IMR-90 (cell line): ENCODE results near the gene CIBAR2. TPM values are rescaled to one million over a fixed set of nuclear protein-coding genes. Genes with fewer than 3 reads are reported as not detected.
A peak's percentile ranks its signal among the peaks of the same experiment; 100 is the strongest.

Experiments
- ATAC-seq: fragments of 200-7000 bp; cut with Tn5 transposase; 2 replicates; pipeline ENCODE4 v1.9.1; 2020; ENCODE audit warnings: low read depth, mild to moderate bottlenecking, moderate library complexity
- BruUV-seq: library from RNA; stranded (reverse); fragments of 400-500 nt; replicated peaks from 2 replicates; lab custom pipeline; 2021; lab: Mats Ljungman, UMichigan
- CTCF ChIA-PET: fragments of 300-600 bp; formaldehyde crosslinking; extraction: SDS; loops from one replicate; lab custom pipeline; 2021; ENCODE audit warnings: antibody characterized with exemption; lab: Yijun Ruan, JAX
- POLR2A ChIA-PET: fragments of 300-600 bp; sonication (Branson Sonifier 250); formaldehyde crosslinking; loops from one replicate; lab custom pipeline; 2022; ENCODE audit warnings: antibody characterized with exemption; ENCODE audit not compliant: unreplicated experiment; lab: Charles Lee
- DNase-seq: peaks from one replicate; pipeline ENCODE4 v3.0.0; 2013
- H2AFZ ChIP-seq: replicated peaks from 2 replicates; pipeline ENCODE3; 2013; ENCODE audit warnings: low read length, mild to moderate bottlenecking; ENCODE audit not compliant: poor library complexity
- H2AK5ac ChIP-seq: 2 replicates; pipeline ENCODE4 v1.6.1; 2013; ENCODE audit warnings: low read depth, low read length, inconsistent platforms
- H2AK9ac ChIP-seq: replicated peaks from 2 replicates; pipeline ENCODE3; 2013; ENCODE audit warnings: mild to moderate bottlenecking, low read depth, low read length, moderate library complexity; ENCODE audit not compliant: poor library complexity
- H2BK120ac ChIP-seq: 2 replicates; pipeline ENCODE4 v1.6.1; 2013; ENCODE audit warnings: low read depth, low read length, inconsistent platforms
- H2BK15ac ChIP-seq: 3 replicates; pipeline ENCODE4 v1.6.1; 2013; ENCODE audit warnings: low read depth, low read length, inconsistent platforms
- H2BK20ac ChIP-seq: 2 replicates; pipeline ENCODE4 v1.6.1; 2013; ENCODE audit warnings: low read depth, mild to moderate bottlenecking, inconsistent platforms, low read length, moderate library complexity
- H2BK5ac ChIP-seq: 2 replicates; pipeline ENCODE4 v1.6.1; 2013; ENCODE audit warnings: mild to moderate bottlenecking, low read depth, low read length, inconsistent platforms; ENCODE audit not compliant: poor library complexity, severe bottlenecking
- H3K14ac ChIP-seq: replicated peaks from 2 replicates; pipeline ENCODE4 v1.6.1; 2013; ENCODE audit warnings: low read depth, low read length, inconsistent platforms
- H3K18ac ChIP-seq: 2 replicates; pipeline ENCODE4 v1.6.1; 2013; ENCODE audit warnings: low read depth, low read length, control low read depth
- H3K23ac ChIP-seq: 2 replicates; pipeline ENCODE4 v1.6.1; 2013; ENCODE audit warnings: low read depth, low read length, inconsistent platforms
- H3K27ac ChIP-seq: 2 replicates; pipeline ENCODE4 v1.5.1; 2013; ENCODE audit warnings: mild to moderate bottlenecking, control low read depth, low read length; ENCODE audit not compliant: insufficient read depth
- H3K27me3 ChIP-seq: 2 replicates; pipeline ENCODE4 v1.6.1; 2013; ENCODE audit warnings: low read length; ENCODE audit not compliant: control insufficient read depth, insufficient read depth
- H3K36me3 ChIP-seq: 2 replicates; pipeline ENCODE4 v1.6.1; 2013; ENCODE audit warnings: low read length, mixed read lengths; ENCODE audit not compliant: control insufficient read depth, insufficient read depth
- H3K4ac ChIP-seq: 2 replicates; pipeline ENCODE4 v1.6.1; 2013; ENCODE audit warnings: low read depth, low read length, inconsistent platforms
- H3K4me1 ChIP-seq: 2 replicates; pipeline ENCODE4 v1.6.1; 2013; ENCODE audit warnings: low read length, mixed read lengths; ENCODE audit not compliant: control insufficient read depth, insufficient read depth
- H3K4me2 ChIP-seq: 2 replicates; pipeline ENCODE4 v1.6.1; 2013; ENCODE audit warnings: low read depth, mild to moderate bottlenecking, control low read depth, low read length, moderate library complexity
- H3K4me3 ChIP-seq: 2 replicates; pipeline ENCODE4 v1.5.1; 2013; ENCODE audit warnings: low read depth, mild to moderate bottlenecking, control low read depth, low read length, moderate library complexity; ENCODE audit not compliant: insufficient read depth
- H3K56ac ChIP-seq: 2 replicates; pipeline ENCODE4 v1.6.1; 2013; ENCODE audit warnings: low read length, inconsistent platforms; ENCODE audit not compliant: insufficient read depth; ENCODE audit errors: extremely low read depth
- H3K79me1 ChIP-seq, 2 experiments: 2 replicates each; pipeline ENCODE4 v1.6.1; 2013; ENCODE audit warnings: low read length in 2 of 2, inconsistent platforms in 1 of 2, low read depth in 1 of 2
- H3K9ac ChIP-seq: 2 replicates; pipeline ENCODE4 v1.6.1; 2013; ENCODE audit warnings: low read depth, low read length, control low read depth
- H3K9me1 ChIP-seq: 2 replicates; pipeline ENCODE4 v1.6.1; 2013; ENCODE audit warnings: low read length, inconsistent platforms; ENCODE audit not compliant: insufficient read depth
- H3K9me3 ChIP-seq: 2 replicates; pipeline ENCODE4 v1.6.1; 2013; ENCODE audit warnings: low read length; ENCODE audit not compliant: control insufficient read depth, insufficient read depth
- H4K20me1 ChIP-seq: 2 replicates; pipeline ENCODE4 v1.6.1; 2013; ENCODE audit warnings: low read length, inconsistent platforms; ENCODE audit not compliant: insufficient read depth
- H4K5ac ChIP-seq: 2 replicates; pipeline ENCODE4 v1.6.1; 2013; ENCODE audit warnings: mild to moderate bottlenecking, low read depth, low read length, control low read depth
- H4K8ac ChIP-seq, 2 experiments: 2 replicates each; pipeline ENCODE4 v1.6.1; 2013; ENCODE audit warnings: low read depth in 2 of 2, low read length in 2 of 2, control low read depth in 1 of 2, inconsistent platforms in 1 of 2
- H4K91ac ChIP-seq: 2 replicates; pipeline ENCODE4 v1.6.1; 2013; ENCODE audit warnings: low read depth, low read length, inconsistent platforms; ENCODE audit not compliant: insufficient read depth
- CEBPB ChIP-seq: IDR thresholded peaks from 2 replicates; pipeline ENCODE4 v1.6.1; 2012; ENCODE audit warnings: low read depth, low read length, improper control_type of control experiment
- CHD1 ChIP-seq: IDR thresholded peaks from 2 replicates; pipeline ENCODE4 v1.6.1; 2012; ENCODE audit warnings: low read depth, low read length, improper control_type of control experiment
- FOS ChIP-seq: fragments of 150-350 bp; IDR thresholded peaks from 2 replicates; pipeline ENCODE4 v1.6.1; 2016; ENCODE audit warnings: low read depth, low read length
- MAFK ChIP-seq: IDR thresholded peaks from 2 replicates; pipeline ENCODE4 v1.6.1; 2012; ENCODE audit warnings: low read depth, low read length, improper control_type of control experiment
- MXI1 ChIP-seq: IDR thresholded peaks from 2 replicates; pipeline ENCODE4 v1.6.1; 2012; ENCODE audit warnings: low read depth, mild to moderate bottlenecking, low read length, moderate library complexity, borderline replicate concordance
- POLR2A ChIP-seq: IDR thresholded peaks from 2 replicates; pipeline ENCODE4 v1.6.1; 2012; ENCODE audit warnings: mild to moderate bottlenecking, low read depth, low read length
- RAD21 ChIP-seq: IDR thresholded peaks from 2 replicates; pipeline ENCODE4 v1.6.1; 2012; ENCODE audit warnings: low read length, improper control_type of control experiment
- RCOR1 ChIP-seq: IDR thresholded peaks from 2 replicates; pipeline ENCODE4 v1.6.1; 2012; ENCODE audit warnings: mild to moderate bottlenecking, low read length, improper control_type of control experiment; ENCODE audit not compliant: insufficient replicate concordance
- RFX5 ChIP-seq: IDR thresholded peaks from 2 replicates; pipeline ENCODE4 v1.8.0; 2012; ENCODE audit warnings: low read depth, mild to moderate bottlenecking, low read length, moderate library complexity
- SMC3 ChIP-seq: fragments of 150-350 bp; IDR thresholded peaks from 2 replicates; pipeline ENCODE4 v1.6.1; 2016; ENCODE audit warnings: low read depth, mild to moderate bottlenecking, antibody characterized with exemption, low read length, moderate library complexity
- WGBS, 2 experiments: methylation state at CpG; one replicate each; pipeline versions ENCODE4 v1.1.5 to v1.1.7; 2013; ENCODE audit warnings: missing lambda C conversion rate in 2 of 2; ENCODE audit not compliant: insufficient read length in 1 of 2; ENCODE audit errors: extremely low coverage in 2 of 2; 5-methylcytosine and 5-hydroxymethylcytosine counted together
- dilution Hi-C: fragments of 300-500 bp; cut with HindIII; formaldehyde crosslinking; loops from one replicate; pipeline ENCODE4 v1.14.3; 2018; ENCODE audit warnings: low sequenced_read_pairs; ENCODE audit not compliant: unreplicated experiment
- in situ Hi-C: fragments of 300-500 bp; cut with MboI; formaldehyde crosslinking; loops from 3 replicates; pipeline ENCODE4 v1.14.3; 2019; ENCODE audit warnings: low sequenced_read_pairs, inconsistent platforms, mixed read lengths
- intact Hi-C: fragments of 100-400 bp; cut with micrococcal nuclease; formaldehyde crosslinking; loops from 2 replicates; pipeline ENCODE4 v1.10.0; 2022
- polyA plus RNA-seq, 3 experiments: library from polyadenylated mRNA; depleted of rRNA; stranded (reverse); fragments of >200 nt; gene quantifications; 2 replicates each; pipeline ENCODE4 v1.2.3, GENCODE V29; 2012; ENCODE audit warnings: low replicate concordance in 1 of 3
- total RNA-seq: library from RNA; depleted of rRNA; stranded (reverse); fragments of >200 nt; gene quantifications from 2 replicates; pipeline ENCODE4 v1.2.3, GENCODE V29; 2012
- TF ChIP-seq, protein P1 (sequence below): fragments of 150-350 bp; IDR thresholded peaks from 2 replicates; pipeline ENCODE4 v1.6.1; 2017; ENCODE audit warnings: mild to moderate bottlenecking, antibody characterized with exemption, low read length, low read depth

The CIBAR2 gene
- total and polyA plus RNA-seq, 2 of the 4 experiments (the other 2 are of a cell fraction), result 0.18 to 0.24 TPM

DNA sequence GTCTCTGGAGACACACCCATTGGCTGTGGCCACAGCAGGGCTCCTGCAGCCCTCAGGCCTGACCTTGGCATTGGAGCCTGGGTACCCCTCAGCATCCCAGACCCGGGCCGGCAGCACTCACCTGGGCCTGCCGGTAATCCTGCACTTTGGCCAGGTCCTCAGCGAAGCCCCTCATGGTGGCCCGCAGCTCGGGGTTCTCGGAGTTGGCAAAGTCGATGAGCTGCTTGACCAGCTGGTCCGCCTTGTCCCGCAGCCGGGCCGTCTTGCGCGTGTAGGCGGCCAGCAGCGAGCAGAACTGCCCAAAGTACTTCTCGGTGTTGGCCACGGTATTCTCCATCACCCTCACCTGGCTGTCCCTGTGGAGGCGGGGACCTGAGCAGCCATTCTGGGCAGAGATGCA lies 2.2 kb downstream of the CIBAR2 start:
- Histone ChIP-seq H3K27me3 (peaks cover 12% of the 10 kb centered on the region), H3K18ac (no peak overlapping the region), H3K14ac (no peak overlapping the region), H3K79me1 (no peaks in the 10 kb centered on the region), H4K8ac (no peak overlapping the region), H3K9me3 (peaks cover 4% of the 10 kb centered on the region; the same call in 1 of the 2 replicates), H3K23ac (no peak overlapping the region), H3K4me2 (no peak overlapping the region), H4K20me1 (peaks cover 5% of the 10 kb centered on the region), H3K27ac (no peak overlapping the region), H2BK120ac (no peak overlapping the region), H4K5ac (no peak overlapping the region), H2BK20ac (no peak overlapping the region), H3K4ac (no peak overlapping the region), H3K36me3 (no peaks in the 10 kb centered on the region), H2AK5ac (no peak overlapping the region), H3K4me3 (no peak overlapping the region), H2AK9ac (peak overlapping the region; percentile 24), H3K4me1 (no peaks in the 10 kb centered on the region; the same call in 1 of the 2 replicates), H4K91ac (no peak overlapping the region), H2AFZ (no peak overlapping the region), H3K56ac (no peak overlapping the region), H3K9me1 (no peaks in the 10 kb centered on the region), H2BK15ac (no peak overlapping the region), H3K9ac (no peak overlapping the region), H2BK5ac (no peak overlapping the region)
- BruUV-seq, result no TSS peak
- intact Hi-C loops (no loop called here), in situ Hi-C loops (loop anchor here (10.0 kb wide), 1 partner anchor 505 kb away; the partner anchor contains the start of gene GSE1), dilution Hi-C loops (no loop called here)
- no peak for DNase-seq
- CTCF ChIA-PET, result interaction anchor here (0.6 kb wide), 1 partner anchor 1951 kb away, joined by 9 read pairs; no protein-coding TSS in a partner anchor
- 98% methylated on average over 15 of the region's 19 CpGs; no CpG with 5 or more reads in 1 of the 2 experiments for WGBS, 2 experiments
- POLR2A ChIA-PET, result no interaction called here
- TF ChIP-seq MAFK (no peak), CEBPB (no peak), RCOR1 (no peak), MXI1 (no peak), CHD1 (no peak), SMC3 (no peak), POLR2A (no peak), FOS (no peak), RFX5 (no peak), RAD21 (no peak)
- TF ChIP-seq, protein P1, sequence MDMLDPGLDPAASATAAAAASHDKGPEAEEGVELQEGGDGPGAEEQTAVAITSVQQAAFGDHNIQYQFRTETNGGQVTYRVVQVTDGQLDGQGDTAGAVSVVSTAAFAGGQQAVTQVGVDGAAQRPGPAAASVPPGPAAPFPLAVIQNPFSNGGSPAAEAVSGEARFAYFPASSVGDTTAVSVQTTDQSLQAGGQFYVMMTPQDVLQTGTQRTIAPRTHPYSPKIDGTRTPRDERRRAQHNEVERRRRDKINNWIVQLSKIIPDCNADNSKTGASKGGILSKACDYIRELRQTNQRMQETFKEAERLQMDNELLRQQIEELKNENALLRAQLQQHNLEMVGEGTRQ, result no peak
- no peak for ATAC-seq
